GM18868 (cell line): ENCODE measurements around the gene ALDH1A1.

Experiments
- ATAC-seq: cut with Tn5 transposase; IDR thresholded peaks from one replicate; pipeline ENCODE4 v1.9.1; 2021; ENCODE audit warnings: mild to moderate bottlenecking, moderate library complexity; ENCODE audit not compliant: unreplicated experiment

ALDH1A1 gene

DNA sequence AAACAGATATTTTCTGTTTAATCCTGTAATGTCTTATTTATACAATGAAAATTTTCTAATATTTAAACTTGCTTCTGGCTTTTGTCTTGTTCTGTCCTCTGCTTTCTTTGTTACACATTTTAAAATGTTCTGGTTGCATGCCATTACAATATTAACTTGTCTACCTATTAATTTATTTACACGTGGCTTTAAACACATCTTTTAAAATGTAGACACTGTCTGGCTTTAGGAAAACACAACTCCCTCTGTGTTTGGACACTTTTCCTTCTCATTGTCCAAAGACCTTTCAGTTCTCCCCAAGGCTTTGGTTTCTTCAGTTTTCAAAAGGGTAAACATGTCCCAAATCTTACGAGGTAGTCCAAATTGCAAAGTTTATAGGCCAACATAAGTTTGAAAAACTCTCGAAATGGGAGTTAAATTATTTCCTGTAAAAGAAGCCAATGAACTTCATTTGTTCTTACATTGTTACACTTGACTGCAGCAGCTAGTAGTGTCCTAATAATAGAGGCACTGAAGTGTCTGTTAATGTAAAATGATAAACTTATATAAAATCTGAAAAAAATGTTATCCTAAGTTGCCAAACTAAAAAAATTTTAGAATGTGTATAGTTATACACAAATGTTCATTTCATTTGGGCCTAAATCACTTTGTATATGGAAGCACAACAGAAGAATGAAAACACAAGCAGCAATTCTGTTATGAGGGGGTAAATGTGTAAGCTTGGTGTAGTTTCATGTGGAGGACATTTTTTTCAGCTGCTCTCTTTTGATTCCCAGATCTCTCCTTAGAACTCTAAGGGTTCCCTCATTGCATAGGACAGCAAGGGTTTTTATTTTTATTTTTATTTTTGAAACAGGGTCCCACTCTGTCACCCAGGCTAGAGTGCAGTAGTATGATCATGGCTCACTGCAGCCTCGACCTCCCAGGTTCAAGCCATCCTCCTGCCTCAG is 53.8 kb downstream of the ALDH1A1 start:
- no peak for ATAC-seq

DNA sequence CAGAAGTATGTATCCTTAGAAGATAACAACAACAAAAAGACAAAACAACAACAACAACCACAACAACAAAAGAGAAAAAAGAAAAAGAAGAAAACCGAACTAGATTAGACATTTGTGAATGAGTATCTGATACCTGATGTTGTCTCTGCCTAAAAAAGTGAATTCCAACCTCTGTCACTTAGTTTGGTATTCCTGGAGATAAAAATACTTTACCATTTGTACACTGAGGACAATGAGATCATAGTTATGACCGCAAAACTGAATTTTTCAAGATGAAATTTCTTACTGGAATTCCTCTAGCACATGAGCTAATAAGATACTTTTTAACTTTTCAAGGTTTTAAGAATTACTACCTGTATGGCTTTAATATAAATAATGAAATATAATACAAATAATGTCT is 54.5 kb downstream of the ALDH1A1 start:
- no peak for ATAC-seq

DNA sequence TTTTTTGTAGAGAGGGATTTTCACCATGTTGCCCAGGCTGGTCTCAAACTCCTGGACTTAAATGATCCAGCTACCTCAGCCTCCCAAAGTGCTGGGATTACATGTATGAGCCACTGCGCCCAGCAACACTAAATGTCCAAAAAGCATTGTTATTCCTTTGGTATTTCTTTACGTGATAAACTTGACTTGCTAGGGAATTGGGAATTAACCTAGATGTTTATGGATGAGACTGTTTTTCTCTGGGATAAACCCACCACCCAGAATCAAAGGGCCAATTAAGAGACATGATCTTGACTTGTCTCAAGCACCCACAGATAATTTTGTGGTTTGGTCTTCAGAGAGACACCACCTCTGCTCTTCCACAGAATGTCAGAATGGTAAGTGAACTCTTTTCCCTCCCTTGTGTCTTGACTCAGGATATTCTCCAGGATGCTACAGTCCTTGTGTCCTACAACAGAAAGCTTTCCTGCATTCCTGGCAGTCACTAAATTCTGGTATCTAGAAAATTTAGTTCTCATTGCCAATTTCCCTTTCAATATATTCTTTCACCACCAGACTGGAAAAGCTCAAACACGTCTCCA is 55.7 kb downstream of the ALDH1A1 start:
- ATAC-seq = no peak

DNA sequence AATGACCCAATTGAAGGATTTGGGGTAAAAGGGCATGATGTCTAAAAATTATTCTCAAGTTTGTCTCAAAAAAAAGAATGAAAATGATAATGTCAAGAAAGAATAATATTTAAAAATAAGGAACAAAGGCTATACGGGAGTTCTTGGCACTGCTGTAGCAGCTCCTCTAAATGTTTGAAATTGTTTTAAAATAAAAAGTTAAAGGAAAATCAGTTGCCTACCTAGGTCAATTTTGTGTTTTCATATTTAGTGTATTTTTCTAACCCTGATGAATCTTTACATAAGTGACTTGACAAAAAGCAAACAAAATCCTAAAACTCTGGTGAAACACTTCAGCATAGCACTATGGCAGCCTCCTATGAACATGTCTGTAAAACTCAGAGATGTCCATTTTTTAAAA is 56.4 kb downstream of the ALDH1A1 start:
- ATAC-seq = no peak

DNA sequence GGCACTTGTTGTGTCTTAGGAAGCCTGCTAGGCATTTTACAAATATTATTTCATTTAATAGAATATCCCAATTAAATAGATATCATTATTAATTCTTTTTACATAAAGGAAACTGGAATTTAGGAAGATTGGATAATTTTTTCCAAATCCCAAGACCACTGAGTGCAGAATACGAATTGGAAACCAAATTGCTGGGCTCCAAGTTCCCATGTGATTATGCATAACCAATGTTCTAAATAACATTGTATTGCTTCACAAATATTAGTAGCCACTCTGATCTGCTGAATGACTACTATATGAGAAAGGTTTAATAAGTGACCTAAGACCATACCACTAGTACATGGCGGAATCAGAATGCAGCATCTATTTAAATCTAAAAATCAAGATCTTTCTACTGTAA is 57.7 kb downstream of the ALDH1A1 start:
- no peak for ATAC-seq

DNA sequence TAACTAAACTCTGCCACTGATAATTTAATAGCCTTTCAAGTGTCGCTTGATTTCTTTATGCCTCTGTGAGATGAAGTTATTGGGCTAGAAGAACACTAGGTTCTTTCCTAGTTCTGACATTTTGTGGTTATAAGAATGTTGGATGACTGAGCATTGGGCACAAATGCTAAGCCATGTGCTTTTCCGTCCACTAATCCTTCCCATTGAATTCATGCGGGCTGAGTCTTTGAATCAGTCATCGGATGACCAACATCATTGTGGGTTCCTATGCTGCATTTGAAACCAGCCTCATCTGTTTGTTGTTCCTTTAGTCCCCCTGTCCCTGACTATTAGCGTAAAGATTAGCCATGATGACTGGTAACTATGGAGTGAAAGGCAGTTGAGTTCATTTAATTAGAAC is 58.5 kb downstream of the ALDH1A1 start:
- ATAC-seq = no peak

DNA sequence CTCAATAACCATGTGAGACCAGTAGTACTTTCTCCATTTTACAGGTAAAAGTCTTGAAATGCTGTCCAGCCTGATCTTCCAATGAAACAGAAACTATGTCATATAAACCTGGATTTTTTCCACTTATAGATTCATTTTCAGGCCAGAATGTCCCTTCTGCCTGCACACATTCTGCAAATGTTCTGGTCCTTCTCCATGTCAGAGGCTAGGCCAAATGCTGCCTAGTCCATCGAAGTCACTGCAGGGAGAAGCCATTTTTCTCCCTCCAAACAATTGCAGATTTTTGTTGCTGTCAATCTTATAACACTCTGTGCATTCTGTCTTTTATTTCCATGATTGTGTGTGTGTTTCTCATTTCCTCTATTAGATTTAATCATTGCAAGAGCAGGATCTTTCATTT is 59.4 kb downstream of the ALDH1A1 start:
- ATAC-seq = no peak

DNA sequence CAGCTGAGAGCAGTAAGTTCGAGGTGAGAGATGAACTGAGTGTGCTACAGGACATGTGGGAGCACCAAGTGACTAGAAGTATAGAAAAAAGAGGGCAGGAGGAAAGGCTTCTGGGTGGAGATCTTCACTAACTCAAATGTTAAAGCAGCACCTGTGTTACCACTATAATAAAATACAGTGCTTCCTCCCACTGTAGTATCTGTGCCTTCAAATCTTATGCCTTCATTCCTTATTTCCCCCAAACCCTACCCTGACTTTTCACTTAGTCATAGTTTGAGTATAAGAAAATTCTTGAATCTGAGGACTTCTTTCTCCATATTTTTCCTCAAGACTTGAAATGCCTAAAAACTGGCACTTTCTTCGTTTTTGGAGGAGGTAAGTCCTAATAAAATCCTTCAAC is 61.8 kb downstream of the ALDH1A1 start:
- ATAC-seq = no peak

DNA sequence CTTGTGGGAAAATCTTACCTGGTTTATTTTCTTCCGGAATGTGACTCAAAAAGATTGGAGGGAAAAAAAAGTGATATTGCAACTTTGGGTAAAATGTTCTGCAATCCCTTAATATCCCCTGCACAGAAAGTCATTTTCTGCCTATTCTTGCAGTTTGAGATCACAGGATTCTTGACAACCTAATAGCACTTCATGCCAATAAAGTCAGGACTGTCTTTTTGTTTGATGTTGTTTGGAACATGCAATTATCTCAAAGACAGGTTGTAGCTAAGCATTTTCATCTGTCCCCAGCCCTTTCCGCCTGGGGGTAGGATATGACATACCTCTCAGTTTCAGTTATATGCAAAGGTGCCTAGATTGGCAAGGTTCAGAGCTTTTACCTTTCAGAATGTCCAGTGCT is 63.9 kb downstream of the ALDH1A1 start:
- ATAC-seq = no peak

DNA sequence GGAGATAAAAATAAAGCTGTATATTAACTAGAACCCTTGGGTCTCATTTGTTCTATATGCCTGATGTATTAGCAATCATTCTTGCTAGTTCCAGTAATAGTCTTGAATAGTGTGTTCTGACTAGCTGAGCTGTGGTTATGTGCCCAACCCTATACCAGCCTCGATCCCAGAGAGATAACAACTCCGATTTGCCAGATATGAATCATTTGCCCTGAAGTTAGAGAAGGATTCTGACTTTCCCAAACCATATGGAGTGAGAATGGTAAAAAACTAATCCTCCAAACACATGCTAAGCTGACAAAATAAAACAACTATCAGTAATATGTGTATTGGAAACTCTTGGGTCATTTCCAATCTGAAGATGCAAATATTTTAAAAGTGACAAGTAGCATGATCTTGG is 64.8 kb downstream of the ALDH1A1 start:
- ATAC-seq = no peak

DNA sequence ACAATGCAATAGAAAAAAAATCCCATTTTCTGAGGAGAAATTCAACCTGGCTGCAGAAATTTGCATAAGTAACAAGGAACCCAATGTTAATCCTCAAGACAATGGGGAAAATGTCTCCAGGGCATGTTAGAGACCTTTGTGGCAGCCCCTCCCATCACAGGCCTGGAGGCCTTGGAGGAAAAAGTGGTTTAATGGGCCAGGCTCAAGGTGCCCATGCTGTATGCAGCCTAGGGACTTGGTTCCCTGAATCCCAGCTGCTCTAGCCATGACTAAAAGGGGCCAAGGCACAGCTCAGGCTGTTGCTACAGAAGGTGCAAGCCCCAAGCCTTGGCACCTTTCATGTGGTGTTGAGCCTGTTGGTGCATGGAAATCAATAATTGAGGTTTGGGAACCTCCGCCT is 66.5 kb downstream of the ALDH1A1 start:
- no peak for ATAC-seq

DNA sequence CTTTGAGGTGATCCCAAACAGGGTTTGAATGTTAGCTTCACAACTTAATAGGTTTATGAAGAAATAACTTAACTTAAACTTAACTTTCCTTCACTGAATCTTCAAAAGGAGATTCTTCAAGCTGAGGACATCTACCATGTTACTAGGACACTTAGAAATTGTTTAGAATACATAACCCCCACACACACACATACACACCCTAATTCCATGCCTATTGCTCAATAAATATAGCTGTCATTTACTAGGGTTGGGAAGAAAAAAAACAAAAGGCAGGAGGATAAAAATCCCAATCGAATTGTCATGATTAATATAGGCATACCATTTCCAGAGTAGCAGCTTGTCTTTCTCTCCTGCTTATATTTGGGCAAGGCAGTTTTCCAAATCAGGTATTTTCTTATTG is 68.3 kb downstream of the ALDH1A1 start:
- ATAC-seq = no peak

DNA sequence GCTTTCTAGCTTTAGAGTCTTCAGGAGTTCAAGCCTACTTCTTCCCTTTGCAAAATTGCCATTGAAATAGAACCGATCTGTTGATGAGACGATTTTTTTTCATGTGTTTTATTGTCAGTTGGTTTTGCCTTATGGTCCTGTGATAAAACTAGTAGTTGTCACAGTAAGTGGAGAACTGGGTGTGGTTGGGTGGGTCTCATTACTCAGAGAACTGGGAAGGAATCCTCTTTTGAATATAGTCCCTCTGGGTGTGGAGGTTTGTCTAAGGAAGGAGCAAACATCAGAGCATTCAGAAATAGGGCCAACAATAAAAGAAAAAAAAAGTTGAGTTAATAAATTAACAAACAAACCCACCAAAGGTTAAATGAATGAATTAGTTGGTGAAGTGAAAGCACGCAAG is 69.0 kb downstream of the ALDH1A1 start:
- ATAC-seq = no peak

DNA sequence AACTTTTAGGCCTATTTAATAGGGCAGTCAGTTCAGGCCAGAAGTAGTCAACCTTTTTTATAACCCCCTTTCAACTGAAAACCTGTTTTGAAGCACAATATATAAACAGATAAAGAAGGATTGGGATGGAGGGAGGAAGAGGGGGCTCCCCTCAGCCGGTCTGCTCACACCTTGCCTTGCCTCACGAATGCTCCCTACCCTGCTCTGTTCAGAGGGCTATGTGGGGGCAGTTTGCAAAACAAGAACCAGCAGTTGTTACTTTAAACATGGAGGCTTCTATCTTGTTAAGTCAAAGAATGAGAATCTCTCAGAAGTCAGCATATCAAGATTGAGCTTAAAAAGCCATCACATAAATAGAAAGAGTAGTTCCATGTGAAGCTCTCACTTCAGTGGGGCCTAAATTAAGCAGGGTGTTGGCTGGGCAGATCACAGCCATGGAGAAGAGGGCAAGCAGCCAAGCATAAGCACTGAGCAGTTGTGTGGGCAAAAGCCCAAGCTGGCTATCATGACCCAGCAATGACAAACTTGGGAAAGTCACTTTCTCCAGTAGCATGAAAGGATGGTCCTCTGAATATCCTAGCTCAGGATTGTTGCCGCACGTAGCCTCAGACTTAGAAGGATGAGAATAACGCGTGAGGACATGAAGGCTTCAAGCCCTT is 70.6 kb downstream of the ALDH1A1 start:
- no peak for ATAC-seq

DNA sequence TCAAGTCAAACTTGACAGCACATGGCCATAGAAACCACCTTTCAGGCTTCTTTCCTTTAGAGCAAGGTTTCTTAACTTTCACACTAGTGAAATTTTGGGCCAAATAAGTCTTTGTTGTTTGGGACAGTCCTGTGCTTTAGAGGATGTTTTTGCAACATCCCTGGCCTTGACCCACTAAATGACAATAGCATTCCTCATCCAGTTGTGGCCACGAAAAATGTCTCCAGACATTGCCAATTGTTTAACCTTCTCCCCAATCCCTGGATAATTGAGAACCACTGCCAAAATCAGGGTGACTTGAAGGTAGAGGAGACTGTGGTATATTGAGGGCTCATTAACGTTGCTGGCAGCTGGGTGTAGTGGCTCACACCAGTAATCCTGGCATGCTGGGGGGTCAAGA is 72.0 kb downstream of the ALDH1A1 start:
- ATAC-seq = no peak

DNA sequence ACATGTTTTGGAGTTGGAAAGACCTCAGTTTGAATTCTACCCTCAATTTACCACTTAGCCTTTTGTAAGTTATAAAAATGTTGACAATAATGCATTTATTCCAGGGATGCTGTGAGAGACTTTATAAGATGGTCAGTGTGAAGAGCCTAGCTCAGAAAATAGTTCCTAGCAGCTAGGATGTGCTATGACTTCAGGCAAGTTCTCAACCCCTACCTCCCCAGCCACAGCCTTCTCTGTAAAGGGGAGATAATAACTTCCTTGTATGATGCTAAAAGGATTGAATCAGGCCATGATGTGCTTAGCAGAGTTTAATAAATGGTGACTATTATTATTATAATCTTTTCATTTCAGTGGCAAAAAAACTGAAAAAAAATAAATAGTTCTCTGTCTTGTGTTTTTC is 77.6 kb downstream of the ALDH1A1 start:
- ATAC-seq = no peak

DNA sequence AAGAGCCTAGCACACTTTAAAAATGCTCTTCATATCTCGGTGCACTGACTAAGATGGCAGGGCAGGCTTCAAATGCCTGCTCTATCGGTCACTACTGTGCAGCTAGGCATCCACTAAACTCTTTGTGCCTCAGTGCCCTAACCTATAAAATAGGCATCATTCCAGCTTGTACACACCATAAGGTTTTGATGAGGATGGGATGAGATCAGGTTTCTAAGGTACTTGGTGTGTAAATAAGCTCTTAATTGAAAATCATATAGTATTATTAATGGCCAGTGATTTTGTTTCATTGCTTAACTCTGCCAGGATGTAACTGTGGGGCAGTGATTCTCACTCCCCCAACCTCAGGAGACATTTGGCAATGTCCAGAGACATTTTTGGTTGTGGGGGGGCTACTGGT is 78.5 kb downstream of the ALDH1A1 start:
- no peak for ATAC-seq

DNA sequence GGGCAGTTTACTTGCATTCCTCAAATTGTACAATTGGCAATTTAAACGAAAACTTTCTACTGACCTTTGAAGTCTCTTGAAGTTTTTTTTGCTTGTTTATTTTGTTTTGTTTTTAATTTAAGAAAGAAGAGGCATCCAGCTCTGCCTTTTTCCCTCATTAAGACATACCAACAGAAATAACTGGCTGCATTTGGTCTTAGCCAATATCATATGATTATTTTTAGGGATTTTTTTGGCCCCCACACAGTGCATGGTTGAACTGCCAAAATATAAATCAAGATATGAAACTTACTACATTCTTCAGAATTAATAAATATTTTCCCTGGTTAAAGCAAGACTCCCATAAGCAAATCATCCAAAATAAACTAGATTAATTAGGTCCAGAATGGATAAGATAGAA is 79.4 kb downstream of the ALDH1A1 start:
- no peak for ATAC-seq

DNA sequence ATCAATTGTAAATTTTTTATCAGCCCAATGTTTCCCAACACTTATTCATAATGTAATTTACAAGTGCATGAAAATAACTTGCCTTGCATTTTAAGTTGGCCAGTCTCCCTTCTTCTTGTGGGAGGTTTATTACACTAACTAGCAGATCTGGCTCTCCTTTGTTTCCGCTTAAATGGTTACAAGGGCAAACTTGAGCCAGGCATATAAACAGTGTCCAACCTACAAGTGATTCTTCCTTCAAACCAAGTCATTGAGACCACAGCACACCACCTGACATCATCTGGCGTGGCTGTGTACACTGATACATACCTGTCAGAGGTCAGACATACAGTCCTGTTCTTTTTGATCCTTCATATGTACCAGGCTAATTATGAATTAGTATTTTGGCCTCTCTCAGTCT is 80.1 kb downstream of the ALDH1A1 start:
- no peak for ATAC-seq

DNA sequence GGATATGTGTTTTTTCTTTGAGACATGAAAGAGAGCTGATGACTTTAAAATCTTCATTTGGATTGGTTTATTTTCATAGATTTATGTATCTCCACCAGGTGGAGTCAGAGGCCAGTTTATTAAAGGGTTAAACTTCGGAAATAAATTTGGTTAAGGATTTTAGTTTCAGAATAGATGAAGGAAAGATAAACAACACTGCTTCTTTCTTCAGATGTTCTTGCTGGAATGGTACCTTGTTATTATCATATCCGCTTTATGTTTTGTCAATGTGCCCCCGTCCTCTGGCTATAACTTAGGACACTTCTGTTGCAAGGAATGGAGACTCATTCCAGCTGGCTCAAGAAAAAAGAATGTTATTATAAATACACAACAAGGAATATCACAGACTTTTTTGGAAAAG is 81.2 kb downstream of the ALDH1A1 start:
- ATAC-seq = no peak

DNA sequence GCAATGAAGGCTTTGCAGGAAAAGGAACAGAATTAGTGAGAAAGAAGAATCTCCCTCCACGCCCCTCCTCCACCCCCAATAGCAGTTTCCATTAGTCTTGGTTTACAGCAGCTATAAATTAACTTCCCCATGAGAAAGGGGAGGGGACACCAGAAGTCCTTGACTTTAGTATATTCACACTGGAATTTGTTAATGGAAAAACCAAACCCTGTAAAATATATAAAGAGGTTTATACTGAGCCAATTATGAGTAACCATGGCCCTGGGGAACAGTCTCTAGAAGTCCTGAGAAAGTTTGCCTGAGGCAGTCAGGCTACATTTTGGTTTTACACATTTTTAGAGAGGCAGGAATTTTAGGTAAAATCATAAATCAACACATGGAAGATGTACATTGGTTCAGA is 88.5 kb downstream of the ALDH1A1 start:
- no peak for ATAC-seq

DNA sequence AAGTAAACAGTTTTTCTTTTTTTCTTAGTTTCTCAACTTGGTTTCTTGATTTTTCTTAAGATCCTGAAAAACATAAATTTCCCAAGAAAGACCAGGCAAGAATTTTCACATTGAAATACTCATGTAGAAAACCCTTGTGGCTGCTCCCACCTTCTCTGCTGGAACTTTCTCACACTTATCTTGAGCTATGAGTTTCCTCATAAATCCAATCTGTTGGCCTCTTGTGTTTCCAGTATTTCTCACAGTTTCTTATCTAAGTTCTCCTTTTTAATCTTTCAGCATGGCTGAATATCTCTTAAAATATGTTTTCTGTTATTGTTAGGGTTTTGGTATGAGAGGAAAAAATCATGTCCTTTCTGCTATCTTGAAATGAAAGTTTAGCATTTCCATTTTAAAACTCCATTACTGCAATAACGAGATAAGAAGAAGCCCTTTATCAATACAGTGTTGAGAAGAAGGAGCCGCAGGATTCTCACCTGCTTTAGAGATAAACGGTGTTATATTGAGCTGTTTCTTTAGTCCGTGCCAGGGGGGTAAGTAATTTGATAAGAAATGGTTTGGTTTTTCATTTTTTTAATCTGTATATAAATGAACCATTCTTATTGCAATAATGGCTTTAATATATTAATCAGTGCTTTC is 89.3 kb downstream of the ALDH1A1 start:
- ATAC-seq = no peak
